ENCODE measurements around the gene CFAP43. TPM values are rescaled to one million over a fixed set of nuclear protein-coding genes. Genes with fewer than 3 reads are reported as not detected.

The CFAP43 gene
- total RNA-seq, 1 experiment from 2014 or later: 0.42 TPM

- TF ChIP-seq MYBL2 (CRISPR knock-in tag; IDR thresholded peaks at IDR 0.05) (no peak), JUN (CRISPR knock-in tag; IDR thresholded peaks at IDR 0.05) (no peak), ATF2 (CRISPR knock-in tag; IDR thresholded peaks at IDR 0.05; ENCODE audit: borderline replicate concordance, low read depth) (no peak), ZMAT4 (CRISPR knock-in tag; IDR thresholded peaks at IDR 0.05) (no peak), MLX (CRISPR knock-in tag; IDR thresholded peaks at IDR 0.05) (no peak), ZNF317 (CRISPR knock-in tag; IDR thresholded peaks at IDR 0.05; ENCODE audit: borderline replicate concordance, low read depth) (no peak), RORB (CRISPR knock-in tag; IDR thresholded peaks at IDR 0.05) (no peak), TP53 (CRISPR knock-in tag; IDR thresholded peaks at IDR 0.05) (no peak), TEAD1 (CRISPR knock-in tag; IDR thresholded peaks at IDR 0.05) (peak; percentile 76; the same call in 1 of the 2 replicates), ZSCAN18 (CRISPR knock-in tag; IDR thresholded peaks at IDR 0.05) (no peak), ZBTB21 (CRISPR knock-in tag; IDR thresholded peaks at IDR 0.05; ENCODE audit: borderline replicate concordance) (peak; percentile 44; the same call in 1 of the 2 replicates), ZNF219 (CRISPR knock-in tag; IDR thresholded peaks at IDR 0.05; ENCODE audit: borderline replicate concordance) (no peak), E2F5 (CRISPR knock-in tag; IDR thresholded peaks at IDR 0.05) (peak; percentile 72; the same call in 1 of the 2 replicates), FOXJ3 (CRISPR knock-in tag; IDR thresholded peaks at IDR 0.05; ENCODE audit: borderline replicate concordance) (no peak), PRRX2 (CRISPR knock-in tag; IDR thresholded peaks at IDR 0.05) (no peak), ZNF512 (CRISPR knock-in tag; IDR thresholded peaks at IDR 0.05; ENCODE audit: borderline replicate concordance) (no peak), E2F4 (CRISPR knock-in tag; IDR thresholded peaks at IDR 0.05; ENCODE audit: borderline replicate concordance, low read depth) (no peak; the same call in 1 of the 2 replicates), NR2C2 (CRISPR knock-in tag; IDR thresholded peaks at IDR 0.05) (no peak), ZNF232 (CRISPR knock-in tag; IDR thresholded peaks at IDR 0.05) (peak; percentile 50; the same call in 1 of the 2 replicates), FOXP1 (CRISPR knock-in tag; IDR thresholded peaks at IDR 0.05; ENCODE audit: borderline replicate concordance) (peak; percentile 65; the same call in 1 of the 2 replicates), IRF2 (CRISPR knock-in tag; IDR thresholded peaks at IDR 0.05; ENCODE audit: borderline replicate concordance, low read depth) (no peak), ETV6 (CRISPR knock-in tag; IDR thresholded peaks at IDR 0.05) (peak; percentile 30; the same call in 1 of the 2 replicates), ZNF121 (CRISPR knock-in tag; IDR thresholded peaks at IDR 0.05) (no peak), SMAD4 (CRISPR knock-in tag; IDR thresholded peaks at IDR 0.05) (no peak), SMAD3 (CRISPR knock-in tag; IDR thresholded peaks at IDR 0.05; ENCODE audit: borderline replicate concordance) (no peak), OVOL2 (CRISPR knock-in tag; IDR thresholded peaks at IDR 0.05; ENCODE audit: borderline replicate concordance) (no peak), NR3C1 (CRISPR knock-in tag; conservative IDR thresholded peaks at IDR 0.05; ENCODE audit: low read depth) (no peak), STAT6 (CRISPR knock-in tag; conservative IDR thresholded peaks at IDR 0.05; ENCODE audit: low read depth) (no peak)
Measured at GRCh38 chr10:104254493-104255310, 22.5 kb upstream of the CFAP43 start, which contains the start of gene GSTO1 (continued).

Data from WTC11 (cell line).